ENCODE measurements around the gene SLC12A3.

Gene SLC12A3

DNA sequence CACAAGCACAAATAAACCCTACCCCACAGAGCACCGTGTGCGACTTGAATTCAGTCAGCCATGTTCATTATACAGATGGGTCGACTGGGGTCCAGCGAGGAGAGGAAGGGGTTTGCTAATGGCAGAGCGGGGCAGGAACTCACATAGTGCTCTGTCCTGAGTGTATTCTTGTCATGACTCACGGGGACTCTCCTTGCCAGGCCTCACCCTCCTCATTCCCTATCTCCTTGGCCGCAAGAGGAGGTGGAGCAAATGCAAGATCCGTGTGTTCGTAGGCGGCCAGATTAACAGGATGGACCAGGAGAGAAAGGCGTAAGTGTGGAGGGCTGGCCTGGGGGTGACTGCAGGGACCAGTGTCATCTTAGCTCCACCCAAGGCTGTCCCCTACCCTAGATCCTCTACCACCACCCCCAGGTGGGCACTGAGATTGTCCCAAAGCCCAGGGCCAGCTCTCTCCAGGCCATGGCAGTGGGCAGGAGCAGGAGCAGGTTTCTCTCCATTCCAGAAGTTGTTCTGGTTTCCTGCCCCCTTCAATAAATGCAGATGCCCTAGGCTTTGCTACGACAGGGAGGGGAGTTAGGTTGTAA, 29.4 kb downstream of the SLC12A3 start:
- Histone ChIP-seq H3K27me3 (ENCODE audit: insufficient read depth, low read length) (peaks cover 11% of the 10 kb centered on the region), H3K4me3 (ENCODE audit: low read length) (no peak overlapping the region), H3K4me1 (ENCODE audit: insufficient read depth, low read length) (no peaks in the 10 kb centered on the region), H2AFZ (ENCODE audit: low read depth, low read length) (no peak overlapping the region), H3K9me3 (ENCODE audit: low read length) (no peaks in the 10 kb centered on the region), H3K36me3 (ENCODE audit: insufficient read depth, low read length) (no peaks in the 10 kb centered on the region)

DNA sequence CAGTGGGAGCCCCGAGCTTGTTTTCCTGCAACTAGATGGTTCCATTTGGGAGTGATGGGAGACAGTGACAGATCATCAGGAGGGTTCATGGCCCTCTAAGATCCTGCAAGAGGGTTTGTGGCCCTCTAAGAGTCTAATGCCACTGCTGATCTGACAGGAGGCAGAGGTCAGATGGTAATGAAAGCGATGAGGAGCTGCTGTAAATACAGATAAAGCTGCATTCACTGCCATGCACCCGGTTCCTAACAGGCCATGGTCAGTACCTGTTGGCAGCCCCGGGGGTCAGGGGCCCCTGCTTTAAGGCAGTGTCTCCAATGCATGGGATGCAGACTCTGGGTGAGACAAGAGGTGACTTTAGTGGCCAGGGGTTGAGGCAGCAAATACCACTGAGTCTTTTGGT, 30.8 kb downstream of the SLC12A3 start:
- Histone ChIP-seq H3K4me1 (ENCODE audit: insufficient read depth, low read length) (no peaks in the 10 kb centered on the region), H3K36me3 (ENCODE audit: insufficient read depth, low read length) (no peaks in the 10 kb centered on the region), H2AFZ (ENCODE audit: low read depth, low read length) (no peak overlapping the region), H3K27me3 (ENCODE audit: insufficient read depth, low read length) (peaks cover 11% of the 10 kb centered on the region), H3K4me3 (ENCODE audit: low read length) (no peak overlapping the region), H3K9me3 (ENCODE audit: low read length) (no peaks in the 10 kb centered on the region)

DNA sequence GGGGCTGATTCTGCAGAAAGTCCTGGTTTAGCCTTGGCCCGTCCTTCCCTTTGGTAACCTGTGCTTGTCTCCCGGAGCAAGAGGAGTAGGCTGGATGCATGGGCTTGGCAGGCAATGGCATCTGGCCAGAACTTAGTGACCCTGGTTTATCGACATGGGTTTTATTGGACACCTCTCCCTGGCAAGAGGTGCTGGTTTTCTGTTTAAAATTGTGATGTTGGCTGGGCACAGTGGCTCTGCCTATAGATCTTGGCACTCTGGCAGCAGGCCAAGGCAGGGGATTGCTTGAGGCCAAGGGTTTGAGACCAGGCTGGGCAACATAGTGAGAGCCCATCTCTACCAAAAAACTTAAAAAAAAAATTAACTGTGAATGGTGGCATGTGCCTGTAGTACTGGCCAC, 31.2 kb downstream of the SLC12A3 start:
- H3K36me3 ChIP-seq (ENCODE audit: insufficient read depth, low read length), result no peaks in the 10 kb centered on the region
- no peaks in the 10 kb centered on the region for H3K9me3 ChIP-seq (ENCODE audit: low read length)
- peaks cover 11% of the 10 kb centered on the region for H3K27me3 ChIP-seq (ENCODE audit: insufficient read depth, low read length)
- no peak overlapping the region for H3K4me3 ChIP-seq (ENCODE audit: low read length)
- no peak overlapping the region for H2AFZ ChIP-seq (ENCODE audit: low read depth, low read length)
- H3K4me1 ChIP-seq (ENCODE audit: insufficient read depth, low read length), result no peaks in the 10 kb centered on the region

DNA sequence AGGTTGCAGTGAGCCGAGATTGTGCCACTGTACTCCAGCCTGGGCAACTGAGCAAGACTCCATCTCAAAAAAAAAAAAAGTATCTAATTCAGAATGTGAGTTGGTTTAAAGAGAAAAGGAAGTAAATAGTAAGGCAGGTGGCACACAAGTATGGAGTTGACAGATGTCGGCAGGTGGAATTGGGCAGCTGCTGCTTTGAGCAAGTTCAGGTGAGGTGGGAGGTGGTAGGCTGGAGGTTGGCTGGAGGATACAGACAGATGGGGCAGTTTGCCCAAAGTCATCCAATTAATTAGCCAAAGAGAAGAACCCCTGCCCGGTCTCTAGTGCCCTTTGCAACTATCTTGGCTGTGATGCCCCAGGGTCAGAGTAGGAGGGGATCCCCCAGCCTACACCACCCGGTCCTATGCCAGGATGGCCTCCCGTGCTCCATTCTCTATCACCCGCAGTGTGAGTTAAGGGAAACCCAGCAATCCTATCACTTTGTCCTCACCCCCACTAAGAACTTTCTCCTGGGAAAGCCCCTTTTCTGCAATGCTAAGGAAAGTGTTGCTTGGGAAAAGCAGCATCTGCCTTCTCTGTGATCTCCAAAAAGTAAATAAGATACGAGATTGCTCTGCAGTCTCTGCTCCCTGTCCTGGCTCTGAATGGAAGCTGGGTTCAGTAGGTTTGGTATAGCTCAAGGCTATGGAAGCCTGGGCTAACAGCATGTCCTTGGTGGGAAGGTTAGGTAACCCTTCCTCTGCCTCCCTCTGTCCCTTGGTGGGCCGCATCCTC, 32.2 kb downstream of the SLC12A3 start:
- Histone ChIP-seq H3K9me3 (ENCODE audit: low read length) (no peaks in the 10 kb centered on the region), H3K4me3 (ENCODE audit: low read length) (no peak overlapping the region), H3K4me1 (ENCODE audit: insufficient read depth, low read length) (no peaks in the 10 kb centered on the region), H2AFZ (ENCODE audit: low read depth, low read length) (no peak overlapping the region), H3K27me3 (ENCODE audit: insufficient read depth, low read length) (peaks cover 6% of the 10 kb centered on the region), H3K36me3 (ENCODE audit: insufficient read depth, low read length) (no peaks in the 10 kb centered on the region)

DNA sequence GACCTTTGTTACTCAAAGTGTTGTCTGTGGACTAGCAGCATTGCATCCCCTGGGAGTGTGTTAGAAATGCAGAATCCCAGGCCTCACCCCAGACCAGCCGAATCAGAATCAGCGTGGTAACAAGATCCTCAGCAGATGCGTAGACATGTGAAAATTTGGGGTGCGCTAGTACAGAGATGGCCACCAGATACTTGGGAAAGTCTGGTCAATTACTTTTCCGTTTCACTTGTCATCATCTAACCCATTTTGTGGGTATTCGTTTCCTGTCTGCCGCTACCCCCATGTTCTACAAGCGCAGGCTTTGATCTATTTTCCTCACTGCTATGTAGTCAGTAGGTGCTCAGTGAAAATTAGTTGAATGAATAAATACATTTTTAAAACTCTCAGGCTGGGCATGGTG, 33.8 kb downstream of the SLC12A3 start:
- Histone ChIP-seq H3K4me1 (ENCODE audit: insufficient read depth, low read length) (no peaks in the 10 kb centered on the region), H3K4me3 (ENCODE audit: low read length) (no peak overlapping the region), H2AFZ (ENCODE audit: low read depth, low read length) (no peak overlapping the region), H3K9me3 (ENCODE audit: low read length) (no peaks in the 10 kb centered on the region), H3K36me3 (ENCODE audit: insufficient read depth, low read length) (no peaks in the 10 kb centered on the region), H3K27me3 (ENCODE audit: insufficient read depth, low read length) (peaks cover 6% of the 10 kb centered on the region)

DNA sequence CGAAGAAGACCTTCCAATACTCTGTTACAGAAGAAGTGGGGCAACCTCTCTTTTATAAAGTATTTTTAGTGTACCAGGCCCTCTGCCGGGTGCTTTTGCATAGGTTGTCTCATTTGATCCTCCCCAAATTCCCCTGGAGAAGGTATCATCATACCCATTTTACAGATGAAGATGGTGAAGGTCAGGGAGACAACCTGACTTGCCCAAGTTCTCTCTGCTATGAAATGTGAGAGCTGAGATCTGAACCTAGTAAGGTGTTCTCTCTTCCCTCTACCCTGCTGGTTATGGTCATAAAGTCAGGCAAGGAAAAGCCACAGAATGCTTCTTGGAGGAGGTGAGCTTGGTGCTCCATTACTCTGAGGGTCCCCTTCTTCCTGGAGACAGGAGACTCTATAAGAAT, 38.9 kb downstream of the SLC12A3 start:
- H3K36me3 ChIP-seq (ENCODE audit: insufficient read depth, low read length), result no peaks in the 10 kb centered on the region
- H3K27me3 ChIP-seq (ENCODE audit: insufficient read depth, low read length), result no peaks in the 10 kb centered on the region
- H3K4me1 ChIP-seq (ENCODE audit: insufficient read depth, low read length), result no peaks in the 10 kb centered on the region
- H2AFZ ChIP-seq (ENCODE audit: low read depth, low read length), result no peak overlapping the region
- no peaks in the 10 kb centered on the region for H3K9me3 ChIP-seq (ENCODE audit: low read length)
- no peak overlapping the region for H3K4me3 ChIP-seq (ENCODE audit: low read length)

DNA sequence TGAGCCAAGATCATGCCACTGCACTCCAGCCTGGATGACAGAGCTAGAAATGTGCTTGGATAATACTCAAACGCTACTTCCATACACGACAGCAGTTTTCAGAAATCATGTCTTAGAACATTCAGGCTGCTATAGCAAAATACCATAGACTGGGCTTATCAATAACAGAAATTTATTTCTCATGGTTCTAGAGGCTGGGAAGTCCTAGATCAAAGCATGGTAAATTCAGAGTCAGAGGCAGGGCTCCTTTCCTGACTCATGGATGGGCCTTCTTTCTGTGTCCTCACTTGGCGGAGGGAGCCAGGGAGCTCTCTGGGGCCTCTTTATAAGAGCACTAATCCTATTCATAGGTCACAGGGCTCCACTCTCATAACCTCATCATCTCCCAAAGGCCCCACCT, 42.4 kb downstream of the SLC12A3 start:
- H3K4me1 ChIP-seq (ENCODE audit: insufficient read depth, low read length), result peaks cover 9% of the 10 kb centered on the region

DNA sequence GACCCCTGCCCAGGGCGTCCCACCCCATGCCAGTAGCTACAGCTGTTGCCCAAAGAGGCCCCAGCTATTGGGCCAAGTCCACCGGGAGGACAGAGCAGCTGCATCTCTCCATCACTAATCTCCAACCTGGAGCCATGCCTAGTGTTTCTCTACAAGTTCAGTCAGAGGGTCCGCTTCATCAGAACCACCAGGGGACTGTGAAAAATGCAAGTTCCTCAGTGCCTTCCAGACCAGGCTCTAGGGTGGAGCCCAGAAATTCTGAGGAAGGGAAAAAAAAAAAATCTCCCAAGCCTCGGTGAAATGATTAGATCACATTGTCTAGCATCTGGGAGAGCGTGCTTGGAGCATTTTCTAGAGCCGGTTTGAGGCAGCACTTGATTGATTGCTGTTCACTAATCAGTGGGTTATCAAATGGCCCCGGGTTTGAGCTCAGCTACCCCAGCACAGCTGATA, 44.5 kb downstream of the SLC12A3 start:
- no peaks in the 10 kb centered on the region for H3K27me3 ChIP-seq (ENCODE audit: insufficient read depth, low read length)
- no peaks in the 10 kb centered on the region for H3K36me3 ChIP-seq (ENCODE audit: insufficient read depth, low read length)
- no peak overlapping the region for H2AFZ ChIP-seq (ENCODE audit: low read depth, low read length)
- H3K4me1 ChIP-seq (ENCODE audit: insufficient read depth, low read length), result peaks cover 12% of the 10 kb centered on the region
- H3K4me3 ChIP-seq (ENCODE audit: low read length), result no peak overlapping the region
- no peaks in the 10 kb centered on the region for H3K9me3 ChIP-seq (ENCODE audit: low read length)

More for the DNA sequence above, 42.4 kb downstream of the SLC12A3 start:
- Histone ChIP-seq H3K9me3 (ENCODE audit: low read length) (no peaks in the 10 kb centered on the region), H2AFZ (ENCODE audit: low read depth, low read length) (no peak overlapping the region), H3K27me3 (ENCODE audit: insufficient read depth, low read length) (no peaks in the 10 kb centered on the region), H3K36me3 (ENCODE audit: insufficient read depth, low read length) (no peaks in the 10 kb centered on the region), H3K4me3 (ENCODE audit: low read length) (no peak overlapping the region)

DNA sequence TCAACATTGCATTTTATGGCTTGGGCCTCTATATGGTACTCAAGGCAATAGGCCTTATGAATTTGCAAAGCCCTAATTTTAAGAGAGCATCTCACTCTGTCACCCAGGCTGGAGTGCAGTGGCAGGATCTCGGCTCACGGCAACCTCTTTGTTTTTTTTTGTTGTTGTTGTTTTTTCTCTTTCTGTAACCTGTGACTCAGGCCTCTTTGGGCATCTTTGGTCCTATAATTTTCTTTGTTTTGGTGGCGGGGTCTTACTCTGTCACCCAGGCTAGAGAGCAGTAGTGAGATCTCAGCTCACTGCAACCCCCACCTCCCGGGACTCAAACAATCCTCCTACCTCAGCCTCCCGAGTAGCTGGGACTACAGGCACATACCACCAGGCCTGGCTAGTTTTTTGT, 45.1 kb downstream of the SLC12A3 start:
- Histone ChIP-seq H3K36me3 (ENCODE audit: insufficient read depth, low read length) (no peaks in the 10 kb centered on the region), H2AFZ (ENCODE audit: low read depth, low read length) (no peak overlapping the region), H3K4me1 (ENCODE audit: insufficient read depth, low read length) (peaks cover 12% of the 10 kb centered on the region), H3K9me3 (ENCODE audit: low read length) (no peaks in the 10 kb centered on the region), H3K27me3 (ENCODE audit: insufficient read depth, low read length) (no peaks in the 10 kb centered on the region), H3K4me3 (ENCODE audit: low read length) (no peak overlapping the region)

DNA sequence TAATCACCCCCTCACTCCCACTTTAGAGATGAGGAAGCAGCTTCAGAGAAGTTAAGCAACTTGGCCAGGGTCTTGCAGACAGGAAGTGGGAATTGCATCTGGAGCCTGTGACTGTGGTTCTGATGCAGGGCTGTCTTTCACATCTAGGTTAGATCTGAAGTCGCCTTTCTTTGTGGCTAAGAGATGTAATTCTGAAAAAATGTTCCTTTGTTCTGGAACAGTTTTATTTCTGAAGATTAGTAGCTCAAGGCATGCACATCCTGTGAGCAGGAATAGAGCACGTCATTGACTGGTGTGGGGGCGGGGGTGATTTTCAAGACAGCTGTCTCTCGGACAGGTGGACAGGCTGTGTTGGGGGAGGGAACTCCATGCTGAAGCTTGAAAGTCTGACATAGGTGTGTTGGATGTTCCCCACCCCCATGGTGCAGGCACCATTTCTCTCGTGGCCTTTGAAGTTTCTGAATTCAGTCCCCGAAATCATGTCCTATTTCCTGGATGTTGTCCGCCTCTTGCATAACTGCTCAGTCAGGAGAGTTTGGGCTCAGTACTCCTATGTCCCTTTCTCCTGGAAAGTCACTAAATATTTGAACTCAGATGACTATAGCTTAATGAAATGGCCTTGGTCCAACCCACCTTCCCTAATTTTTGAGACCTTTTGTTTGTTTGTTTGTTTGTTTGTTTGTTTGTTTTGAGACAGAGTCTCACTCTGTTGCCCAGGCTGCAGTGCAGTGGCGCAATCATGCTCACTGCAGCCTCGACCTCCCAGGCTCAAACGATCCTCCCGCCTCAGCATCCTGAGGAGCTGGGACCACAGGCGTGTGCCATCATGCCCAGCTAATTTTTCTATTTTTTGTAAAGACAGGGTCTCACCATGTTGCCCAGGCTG, 45.9 kb downstream of the SLC12A3 start:
- Histone ChIP-seq H3K4me3 (ENCODE audit: low read length) (no peak overlapping the region), H3K9me3 (ENCODE audit: low read length) (no peaks in the 10 kb centered on the region), H2AFZ (ENCODE audit: low read depth, low read length) (no peak overlapping the region), H3K4me1 (ENCODE audit: insufficient read depth, low read length) (peaks cover 20% of the 10 kb centered on the region), H3K27me3 (ENCODE audit: insufficient read depth, low read length) (no peaks in the 10 kb centered on the region), H3K36me3 (ENCODE audit: insufficient read depth, low read length) (no peaks in the 10 kb centered on the region)

DNA sequence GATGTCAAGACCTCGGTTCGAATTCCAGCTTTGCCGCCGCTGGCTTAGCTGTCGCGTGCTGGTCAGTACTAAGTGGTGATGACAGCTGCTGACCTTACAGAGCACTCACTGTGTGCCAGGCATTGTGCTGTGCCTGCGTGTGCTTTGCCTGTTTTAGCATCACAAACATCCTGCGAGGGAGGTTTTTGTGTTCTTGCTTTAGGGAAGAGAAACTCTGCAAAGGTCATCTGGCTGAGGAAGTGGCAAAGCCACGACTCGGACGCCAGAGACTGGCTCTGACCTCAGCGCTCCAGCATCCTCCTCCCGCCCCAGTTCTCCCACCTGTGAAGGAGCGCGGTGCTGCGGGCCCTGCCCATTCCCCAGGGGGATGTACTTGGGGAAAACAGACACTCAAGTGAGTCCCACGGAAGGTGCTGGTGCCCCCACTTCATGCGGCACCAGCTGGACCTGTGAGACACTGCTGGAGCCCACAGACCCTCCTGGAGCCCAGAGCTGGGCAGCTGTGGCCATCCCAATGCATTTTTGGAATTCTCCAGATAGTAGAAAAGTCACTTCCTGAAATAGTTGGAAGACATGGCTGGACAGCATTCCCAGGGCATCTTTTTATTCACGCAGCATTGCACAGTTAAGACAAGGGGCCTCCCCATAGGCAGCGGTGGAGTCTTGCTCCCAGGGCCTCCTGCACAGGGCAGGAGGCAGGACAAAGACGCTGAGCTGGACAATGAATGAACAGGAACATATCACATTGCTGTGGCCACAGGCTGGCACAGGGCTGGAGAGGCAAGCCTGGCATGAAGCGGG, 47.0 kb downstream of the SLC12A3 start:
- Histone ChIP-seq H3K27me3 (ENCODE audit: insufficient read depth, low read length) (no peaks in the 10 kb centered on the region), H3K36me3 (ENCODE audit: insufficient read depth, low read length) (no peaks in the 10 kb centered on the region), H3K9me3 (ENCODE audit: low read length) (no peaks in the 10 kb centered on the region), H3K4me1 (ENCODE audit: insufficient read depth, low read length) (peaks cover 25% of the 10 kb centered on the region), H3K4me3 (ENCODE audit: low read length) (no peak overlapping the region), H2AFZ (ENCODE audit: low read depth, low read length) (no peak overlapping the region)

DNA sequence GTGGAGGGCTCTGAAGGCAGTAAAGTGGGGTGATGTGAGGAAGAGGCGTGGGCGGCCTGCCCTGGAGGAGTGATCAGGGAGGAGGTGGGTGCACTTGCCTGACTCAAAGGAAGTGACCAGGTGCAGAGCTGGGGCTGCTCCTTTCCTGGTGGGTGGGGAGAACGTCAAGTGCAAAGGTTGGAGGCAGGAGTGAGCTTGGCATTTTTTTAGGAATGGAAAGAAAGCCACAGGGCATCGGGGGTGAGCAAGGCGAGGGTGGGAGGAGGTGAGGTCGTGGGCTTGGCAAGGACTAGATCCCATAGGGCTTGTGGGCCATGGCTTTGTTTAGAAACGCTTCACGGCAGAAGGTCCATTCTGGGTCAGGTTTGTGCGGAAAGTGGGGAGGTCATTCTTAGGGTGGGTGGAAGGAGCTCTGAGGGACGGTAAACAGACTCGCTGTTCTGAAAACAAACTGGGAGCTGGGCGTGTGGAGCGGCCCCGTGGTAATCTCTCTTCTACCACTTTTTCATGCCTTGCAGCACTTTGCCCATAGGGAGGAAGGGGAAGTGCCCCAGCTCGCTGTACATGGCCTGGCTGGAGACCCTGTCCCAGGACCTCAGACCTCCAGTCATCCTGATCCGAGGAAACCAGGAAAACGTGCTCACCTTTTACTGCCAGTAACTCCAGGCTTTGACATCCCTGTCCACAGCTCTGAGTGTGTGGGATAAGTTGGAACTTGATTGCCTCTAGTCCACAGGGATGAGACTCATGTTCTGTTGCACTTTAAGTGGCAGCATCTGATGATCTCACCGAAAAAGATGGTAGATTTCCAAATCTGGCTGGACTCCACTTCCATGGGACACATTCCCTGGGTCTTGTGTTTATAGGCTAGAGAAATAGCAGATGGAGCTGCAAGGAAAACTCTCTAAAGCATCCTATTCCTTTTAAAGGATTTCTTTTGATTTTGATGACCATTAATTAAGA, 48.0 kb downstream of the SLC12A3 start:
- H3K36me3 ChIP-seq (ENCODE audit: insufficient read depth, low read length), result no peaks in the 10 kb centered on the region
- no peaks in the 10 kb centered on the region for H3K27me3 ChIP-seq (ENCODE audit: insufficient read depth, low read length)
- no peak overlapping the region for H2AFZ ChIP-seq (ENCODE audit: low read depth, low read length)
- no peak overlapping the region for H3K4me3 ChIP-seq (ENCODE audit: low read length)
- no peaks in the 10 kb centered on the region for H3K9me3 ChIP-seq (ENCODE audit: low read length)
- peaks cover 25% of the 10 kb centered on the region for H3K4me1 ChIP-seq (ENCODE audit: insufficient read depth, low read length)

All from neuron (in vitro differentiated cells).